ENCODE data around the gene ARRB1.

DNA sequence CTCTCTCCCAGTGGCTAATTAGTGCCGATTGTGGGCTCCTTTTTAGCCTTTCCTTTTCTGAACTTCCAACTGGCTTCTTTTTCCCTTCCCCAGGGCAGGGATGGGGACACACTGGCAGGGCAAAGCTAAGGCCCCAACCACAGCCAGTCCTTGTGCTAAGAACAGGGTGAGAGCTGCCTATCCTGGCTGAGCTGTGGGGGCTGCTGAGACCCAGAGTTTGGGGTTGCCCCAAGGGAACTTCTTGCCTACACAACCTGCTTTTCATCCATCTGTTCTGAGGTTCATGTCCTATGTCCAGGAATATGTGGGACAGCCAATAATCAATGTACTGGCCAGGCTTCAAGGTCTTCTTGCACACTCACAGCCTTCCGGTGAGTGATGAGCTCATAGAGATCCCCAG, 120.8 kb downstream of the ARRB1 start:
- TF ChIP-seq, protein P1, sequence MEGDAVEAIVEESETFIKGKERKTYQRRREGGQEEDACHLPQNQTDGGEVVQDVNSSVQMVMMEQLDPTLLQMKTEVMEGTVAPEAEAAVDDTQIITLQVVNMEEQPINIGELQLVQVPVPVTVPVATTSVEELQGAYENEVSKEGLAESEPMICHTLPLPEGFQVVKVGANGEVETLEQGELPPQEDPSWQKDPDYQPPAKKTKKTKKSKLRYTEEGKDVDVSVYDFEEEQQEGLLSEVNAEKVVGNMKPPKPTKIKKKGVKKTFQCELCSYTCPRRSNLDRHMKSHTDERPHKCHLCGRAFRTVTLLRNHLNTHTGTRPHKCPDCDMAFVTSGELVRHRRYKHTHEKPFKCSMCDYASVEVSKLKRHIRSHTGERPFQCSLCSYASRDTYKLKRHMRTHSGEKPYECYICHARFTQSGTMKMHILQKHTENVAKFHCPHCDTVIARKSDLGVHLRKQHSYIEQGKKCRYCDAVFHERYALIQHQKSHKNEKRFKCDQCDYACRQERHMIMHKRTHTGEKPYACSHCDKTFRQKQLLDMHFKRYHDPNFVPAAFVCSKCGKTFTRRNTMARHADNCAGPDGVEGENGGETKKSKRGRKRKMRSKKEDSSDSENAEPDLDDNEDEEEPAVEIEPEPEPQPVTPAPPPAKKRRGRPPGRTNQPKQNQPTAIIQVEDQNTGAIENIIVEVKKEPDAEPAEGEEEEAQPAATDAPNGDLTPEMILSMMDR (IDR thresholded peaks at IDR 0.05; ENCODE audit: low read depth, low read length, missing input control): no peak
- TF ChIP-seq SP1 (IDR thresholded peaks at IDR 0.05) (no peak), REST (IDR thresholded peaks at IDR 0.05) (no peak), RAD21 (IDR thresholded peaks at IDR 0.05) (no peak)
